ENCODE measurements around the gene MAD1L1. TPM values are rescaled to one million over a fixed set of nuclear protein-coding genes. Genes with fewer than 3 reads are reported as not detected.
A peak's percentile ranks its signal among the peaks of the same experiment; 100 is the strongest.
"Not testable (repeated sequence)": the region's sequence is repeated elsewhere in the genome, so short reads cannot be mapped to it uniquely, and the experiment has no call there.

MAD1L1 gene
- total and polyA plus RNA-seq, 7 donors, result 11.7 to 17.5 (median 15.6) TPM

DNA sequence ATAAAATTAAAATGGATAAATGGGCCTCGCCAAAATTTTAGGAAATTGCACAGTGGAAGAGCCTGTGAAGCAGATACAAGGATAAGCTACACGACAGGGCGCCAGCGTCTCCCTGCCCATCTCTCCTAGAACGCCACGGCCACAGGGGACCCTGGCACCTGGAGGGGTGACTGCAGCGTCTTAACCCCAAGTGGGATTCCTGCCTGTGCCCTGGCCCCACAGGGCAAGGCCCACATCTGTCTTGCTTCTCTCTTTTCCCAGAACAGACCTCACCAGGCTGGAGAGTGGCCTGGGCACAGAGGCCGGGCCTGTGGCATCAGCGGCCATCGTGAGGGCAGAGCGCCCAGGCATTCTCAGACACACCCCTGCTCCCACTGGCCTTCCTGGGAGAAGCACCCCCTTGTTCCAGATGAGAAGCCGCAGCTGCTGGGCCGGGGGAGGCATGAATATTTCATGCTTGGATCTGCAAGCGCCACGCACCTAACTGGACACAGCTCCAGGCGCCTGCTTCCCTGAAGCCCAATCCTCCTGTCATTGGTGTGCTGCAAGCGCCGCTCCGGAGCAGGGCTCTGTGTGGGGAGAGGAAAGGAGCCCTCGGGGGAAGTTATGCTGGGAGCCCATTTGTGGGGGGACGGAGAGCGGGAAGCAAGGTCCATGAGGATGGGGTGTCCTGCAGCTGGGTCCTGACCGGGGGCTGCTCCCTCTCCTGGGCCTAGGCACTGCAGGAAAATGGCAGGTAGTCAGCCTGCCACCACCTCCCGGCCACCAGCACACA lies 409.2 kb downstream of the MAD1L1 start:
- H3K9me3 ChIP-seq, result no peaks in the 10 kb centered on the region
- no peak for DNase-seq
- H3K27me3 ChIP-seq (ENCODE audit: insufficient read depth in 3 of 3, low read length in 2 of 3), result no peaks in the 10 kb centered on the region
- WGBS, 3 donors, result 89 to 92% (median 91%) methylated on average over 24 of the region's 24 CpGs
- H3K36me3 ChIP-seq (ENCODE audit: insufficient read depth in 1 of 2, low read depth in 1 of 2), result no peaks in the 10 kb centered on the region
- no peak for ATAC-seq
- TF ChIP-seq CTCF (IDR thresholded peaks at IDR 0.05), result no peak
- H3K4me1 ChIP-seq, result peaks cover under 1% of the 10 kb centered on the region
- intact Hi-C loops (cut with DNase I), result no loop called here
- no peak overlapping the region for H3K4me3 ChIP-seq
- H3K27ac ChIP-seq, result no peak overlapping the region

DNA sequence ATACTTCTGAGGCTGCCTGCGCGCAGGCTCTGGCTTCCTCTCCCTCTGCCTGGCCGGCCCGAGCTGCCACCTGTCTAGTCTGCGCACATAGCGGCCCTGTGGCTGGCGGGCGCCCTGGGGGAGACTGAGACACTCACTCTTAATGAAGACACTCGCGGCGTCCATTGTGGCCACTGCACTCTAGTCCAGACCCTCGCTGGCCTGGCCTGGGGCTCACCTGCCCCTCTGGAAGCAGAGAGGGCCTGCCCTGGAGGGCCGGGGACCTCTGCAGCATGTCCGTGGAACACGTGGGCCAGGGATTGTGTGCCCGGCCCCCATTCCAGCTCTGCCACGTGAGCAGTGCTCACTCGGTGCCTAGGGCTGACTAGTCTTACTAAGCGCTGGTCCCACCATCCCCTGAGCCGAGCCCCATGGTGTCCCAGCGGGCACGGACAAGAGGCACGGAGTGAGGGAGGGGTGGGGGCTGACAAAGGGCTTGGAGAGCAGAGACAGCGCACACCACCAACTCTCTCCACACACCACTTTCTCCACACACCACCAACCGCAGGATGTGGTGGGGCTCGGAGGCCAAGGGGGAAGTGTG lies 413.4 kb downstream of the MAD1L1 start:
- Histone ChIP-seq H3K27me3 (ENCODE audit: insufficient read depth in 3 of 3, low read length in 2 of 3) (no peaks in the 10 kb centered on the region), H3K36me3 (ENCODE audit: insufficient read depth in 1 of 2, low read depth in 1 of 2) (no peaks in the 10 kb centered on the region), H3K27ac (peak overlapping the region; percentile 36), H3K9me3 (no peaks in the 10 kb centered on the region), H3K4me1 (peaks cover 7% of the 10 kb centered on the region), H3K4me3 (peak overlapping the region; percentile 32)
- 51 to 60% (median 55%) methylated on average over 22 to 26 of the region's 26 CpGs for WGBS, 3 donors
- TF ChIP-seq CTCF (IDR thresholded peaks at IDR 0.05), result no peak
- intact Hi-C loops (cut with DNase I), result loop anchor here (10.0 kb wide), 1 partner anchor 385 kb away; no protein-coding TSS in a partner anchor
- ATAC-seq (peak; percentile 39 to 83 (median 80)), DNase-seq (peak in 1 of 2 donors; percentile 54)

- Histone ChIP-seq H3K9me3 (no peaks in the 10 kb centered on the region), H3K36me3 (ENCODE audit: insufficient read depth in 1 of 2, low read depth in 1 of 2) (no peaks in the 10 kb centered on the region), H3K4me3 (peak overlapping the region; percentile 32), H3K4me1 (peaks cover 7% of the 10 kb centered on the region), H3K27me3 (ENCODE audit: insufficient read depth in 3 of 3, low read length in 2 of 3) (no peaks in the 10 kb centered on the region), H3K27ac (peak overlapping the region; percentile 36)
- ATAC-seq (peak; percentile 47 to 76 (median 68)), DNase-seq (peak in 1 of 2 donors; percentile 55)
- intact Hi-C loops (cut with DNase I), result loop anchor here (10.0 kb wide), 1 partner anchor 386 kb away; no protein-coding TSS in a partner anchor
- 32 to 56% (median 47%) methylated on average over 28 of the region's 28 CpGs for WGBS, 3 donors
- no peak for TF ChIP-seq CTCF (IDR thresholded peaks at IDR 0.05)
Observed at GRCh38 chr7:1818575-1819258, 414.0 kb downstream of the MAD1L1 start.

GRCh38 chr7:1817061-1817712 lies 415.6 kb downstream of the MAD1L1 start:
- intact Hi-C loops (cut with DNase I), result loop anchor here (10.0 kb wide), 1 partner anchor 388 kb away; no protein-coding TSS in a partner anchor
- peaks cover 9% of the 10 kb centered on the region for H3K4me1 ChIP-seq
- H3K27me3 ChIP-seq (ENCODE audit: insufficient read depth in 3 of 3, low read length in 2 of 3), result no peaks in the 10 kb centered on the region
- no peak for TF ChIP-seq CTCF (IDR thresholded peaks at IDR 0.05)
- H3K4me3 ChIP-seq, result no peak overlapping the region
- ATAC-seq, result no peak
- no peaks in the 10 kb centered on the region for H3K36me3 ChIP-seq (ENCODE audit: insufficient read depth in 1 of 2, low read depth in 1 of 2)
- no peak overlapping the region for H3K27ac ChIP-seq
- WGBS, 3 donors, result 93 to 94% (median 94%) methylated on average over 55 to 57 of the region's 57 CpGs
- no peaks in the 10 kb centered on the region for H3K9me3 ChIP-seq
- DNase-seq, result peak in 1 of 2 donors; percentile 50

GRCh38 chr7:1816451-1816850 lies 416.3 kb downstream of the MAD1L1 start:
- DNase-seq, result peak in 1 of 2 donors; percentile 53
- not testable (repeated sequence) for H3K9me3 ChIP-seq; H3K27ac ChIP-seq; H3K27me3 ChIP-seq (ENCODE audit: insufficient read depth in 3 of 3, low read length in 2 of 3); ATAC-seq; H3K36me3 ChIP-seq (ENCODE audit: insufficient read depth in 1 of 2, low read depth in 1 of 2); H3K4me3 ChIP-seq
- WGBS, 3 donors, result 49 to 74% (median 53%) methylated on average over 7 of the region's 7 CpGs
- intact Hi-C loops (cut with DNase I), result loop anchor here (10.0 kb wide), 1 partner anchor 388 kb away; no protein-coding TSS in a partner anchor
- peaks cover 11% of the 10 kb centered on the region for H3K4me1 ChIP-seq

DNA sequence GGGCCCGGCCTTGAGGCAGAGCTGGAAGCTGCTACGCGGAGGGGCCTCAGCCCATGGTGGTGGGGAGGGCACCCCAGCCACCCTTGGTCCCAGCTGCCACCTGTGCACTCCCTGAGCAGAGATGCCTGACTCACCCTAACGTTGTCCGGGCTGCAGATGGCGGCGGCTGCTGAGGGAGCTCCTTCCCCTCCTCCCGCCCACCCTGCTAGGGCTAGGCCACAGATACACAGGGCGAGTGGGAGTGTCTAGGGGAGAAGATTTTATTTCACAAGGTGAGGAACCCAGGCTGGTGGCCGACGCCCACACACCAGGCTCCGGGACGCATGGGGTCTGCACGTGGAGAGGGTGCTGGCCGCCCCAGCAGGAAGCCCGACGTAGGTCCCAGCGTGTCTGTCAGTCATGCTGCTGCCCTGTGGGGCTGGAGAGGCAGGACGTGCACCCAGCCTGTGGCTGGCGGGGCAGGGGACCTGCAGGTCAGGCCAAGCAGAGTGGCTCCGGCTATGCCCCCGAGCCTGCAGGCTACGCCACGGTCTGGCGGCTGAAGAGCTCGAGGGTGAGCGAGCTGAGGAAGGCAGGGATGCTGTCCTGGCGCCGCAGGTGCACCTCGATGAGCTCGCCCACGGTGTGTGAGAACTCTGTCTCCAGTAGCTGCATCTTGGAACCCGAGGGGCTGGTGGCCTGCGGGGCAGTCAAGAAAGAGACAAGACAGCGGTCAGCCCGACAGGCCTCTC lies 417.0 kb downstream of the MAD1L1 start:
- not testable (repeated sequence) for ATAC-seq; H3K27me3 ChIP-seq (ENCODE audit: insufficient read depth in 3 of 3, low read length in 2 of 3); H3K9me3 ChIP-seq; H3K36me3 ChIP-seq (ENCODE audit: insufficient read depth in 1 of 2, low read depth in 1 of 2); H3K4me3 ChIP-seq; H3K27ac ChIP-seq
- intact Hi-C loops (cut with DNase I), result loop anchor here (10.0 kb wide), 1 partner anchor 389 kb away; no protein-coding TSS in a partner anchor
- peaks cover 11% of the 10 kb centered on the region for H3K4me1 ChIP-seq
- whole genome bisulfite sequencing, 3 donors, result 91 to 94% (median 94%) methylated on average over 26 to 36 of the region's 36 CpGs
- DNase-seq, result peak in 1 of 2 donors; percentile 52
